ENCODE results near the gene GRIN2C.

GRIN2C gene

GRCh38 chr17:74864297-74864865 is 4.7 kb upstream of the GRIN2C start:
- DNase-seq (ENCODE audit: low read depth), result no peak

DNA sequence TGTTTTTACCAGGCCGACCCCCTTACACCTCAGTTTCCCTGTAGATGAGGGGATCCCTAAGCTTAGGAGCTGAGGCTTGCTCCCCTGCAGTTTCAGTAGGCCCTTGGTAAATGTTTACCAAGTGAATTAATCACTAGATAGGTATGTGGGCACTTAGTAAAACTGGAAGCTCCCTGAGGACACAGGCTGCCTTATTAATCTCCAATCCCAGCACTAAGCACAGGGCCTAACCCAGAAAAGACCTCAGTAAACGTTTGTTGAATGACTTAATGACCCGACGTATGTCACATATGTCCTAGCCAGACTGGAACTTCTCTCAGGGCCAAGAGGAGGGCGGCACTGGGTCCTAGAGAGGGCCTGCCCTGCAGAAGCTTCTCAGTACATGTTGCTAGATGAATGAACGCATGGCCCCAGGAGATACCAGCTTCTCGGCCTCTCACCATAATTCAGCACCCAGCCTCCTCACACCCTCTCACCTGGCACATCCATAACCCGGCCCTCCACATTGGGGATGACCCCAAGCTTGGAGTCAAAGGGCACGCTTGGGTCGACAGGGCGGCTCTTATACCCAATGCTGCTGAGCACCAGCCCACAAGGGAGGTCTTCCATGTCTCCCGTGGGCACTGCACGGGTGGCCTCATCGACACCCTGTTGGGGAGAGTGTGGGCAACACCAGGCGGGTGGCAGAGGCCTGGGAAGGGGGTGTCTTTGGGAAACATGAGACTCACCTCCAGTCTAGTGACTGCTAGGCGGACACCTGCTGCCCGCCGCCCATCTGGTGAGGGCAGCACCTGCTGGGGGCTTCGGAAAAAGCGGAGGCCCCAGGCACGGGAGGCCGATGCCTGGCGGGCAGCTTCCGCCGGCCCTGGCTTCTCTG is 4.0 kb upstream of the GRIN2C start:
- no peak for DNase-seq (ENCODE audit: low read depth)

GRCh38 chr17:74862919-74863318 is 3.2 kb upstream of the GRIN2C start:
- no peak for DNase-seq (ENCODE audit: low read depth)

GRCh38 chr17:74862108-74862901 is 2.6 kb upstream of the GRIN2C start:
- DNase-seq (ENCODE audit: low read depth), result peak; percentile 56

DNA sequence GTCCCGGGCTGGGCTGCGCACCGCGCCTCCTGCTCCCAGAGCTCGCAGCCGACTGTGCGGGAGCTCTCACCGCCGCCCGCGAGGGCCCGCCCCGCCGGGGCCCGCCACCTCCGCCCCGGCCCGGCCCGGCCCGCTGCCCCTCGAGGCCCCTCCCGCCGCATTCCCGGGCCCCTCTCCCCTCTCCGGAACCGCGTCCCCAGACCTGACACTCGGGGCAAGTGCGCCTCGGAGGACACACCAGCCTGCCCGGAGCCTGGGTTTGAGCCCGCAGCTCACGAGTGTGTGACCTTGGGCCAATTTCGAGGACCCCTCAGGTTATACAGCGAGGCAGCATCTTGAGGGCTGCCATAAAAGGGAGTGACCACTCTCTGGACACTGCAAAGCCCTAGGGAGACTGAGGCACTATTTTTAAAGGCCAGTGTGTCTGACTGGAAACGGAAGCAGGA is 2.0 kb upstream of the GRIN2C start:
- no peak for DNase-seq (ENCODE audit: low read depth)

DNA sequence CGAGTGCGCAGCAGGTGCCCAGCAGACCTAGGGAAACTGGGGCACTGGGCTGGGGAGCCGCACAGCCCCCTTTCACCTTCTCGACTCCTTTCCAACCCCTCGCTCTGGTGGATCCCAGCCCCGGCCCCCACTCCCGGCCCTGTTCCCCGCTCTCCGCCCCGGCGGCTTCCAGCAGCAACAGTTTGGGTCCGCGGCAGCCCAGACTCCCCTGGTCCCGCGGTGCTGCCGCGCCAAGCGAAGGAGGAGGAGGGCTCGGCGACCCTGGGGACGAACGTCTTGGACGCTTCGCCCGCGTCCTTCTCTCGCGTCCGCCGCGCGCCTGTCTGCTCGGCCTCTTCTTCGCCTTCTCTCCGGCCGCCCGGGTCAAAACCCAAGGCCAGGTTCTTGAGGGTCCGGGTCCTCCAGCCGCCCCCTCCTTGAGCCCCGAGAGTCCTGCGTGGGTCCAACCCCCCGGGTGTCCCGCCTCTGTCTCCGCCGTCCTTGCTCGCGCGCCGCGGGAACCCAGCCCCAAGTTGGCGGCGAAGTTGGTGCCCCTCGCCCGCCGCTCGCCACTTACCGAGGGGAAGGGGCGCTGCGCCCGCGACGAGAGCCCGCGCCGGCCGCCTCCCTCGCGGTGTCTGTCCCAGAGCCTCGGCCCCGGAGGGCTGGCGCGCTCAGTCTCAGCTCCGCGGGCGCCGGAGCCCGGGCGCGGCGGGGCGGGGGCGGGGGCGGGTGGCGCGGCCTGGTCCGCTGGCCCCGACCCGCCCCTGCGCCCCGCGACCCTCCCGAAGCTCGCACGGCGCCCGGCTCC is 1.4 kb upstream of the GRIN2C start:
- DNase-seq (ENCODE audit: low read depth), result no peak

DNA sequence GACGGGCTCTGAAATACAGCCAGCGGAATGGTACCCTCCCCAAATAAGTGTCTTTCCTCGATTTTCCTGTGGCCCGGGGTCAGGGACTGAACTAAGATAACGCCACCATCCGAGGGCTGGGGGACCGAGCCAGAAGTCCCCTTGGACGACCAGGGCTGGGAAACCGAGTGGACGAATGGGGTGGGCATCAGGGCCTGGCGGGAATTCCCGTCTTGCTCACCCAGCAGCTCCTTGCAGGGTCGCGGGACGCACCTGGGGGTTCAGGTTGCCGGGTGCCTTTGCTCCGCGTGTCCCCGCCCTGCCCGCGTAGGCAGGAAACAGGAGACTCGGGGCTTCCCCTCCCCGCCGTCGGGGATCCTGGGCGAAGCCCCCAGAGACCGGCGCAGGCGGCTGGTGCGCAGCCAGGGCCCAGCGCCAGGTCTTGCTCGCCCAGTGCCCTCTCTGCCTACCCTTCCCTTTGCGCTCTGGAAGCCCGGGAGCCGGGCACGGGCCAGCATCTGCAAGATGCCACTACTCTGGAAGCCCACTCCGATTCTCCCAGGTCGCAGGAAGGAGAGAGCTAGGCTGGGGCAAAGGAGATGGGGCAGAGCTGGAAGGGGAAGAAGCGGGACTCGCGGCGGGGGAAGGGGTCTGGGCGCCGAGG is 665 bp upstream of the GRIN2C start:
- no peak for DNase-seq (ENCODE audit: low read depth)

DNA sequence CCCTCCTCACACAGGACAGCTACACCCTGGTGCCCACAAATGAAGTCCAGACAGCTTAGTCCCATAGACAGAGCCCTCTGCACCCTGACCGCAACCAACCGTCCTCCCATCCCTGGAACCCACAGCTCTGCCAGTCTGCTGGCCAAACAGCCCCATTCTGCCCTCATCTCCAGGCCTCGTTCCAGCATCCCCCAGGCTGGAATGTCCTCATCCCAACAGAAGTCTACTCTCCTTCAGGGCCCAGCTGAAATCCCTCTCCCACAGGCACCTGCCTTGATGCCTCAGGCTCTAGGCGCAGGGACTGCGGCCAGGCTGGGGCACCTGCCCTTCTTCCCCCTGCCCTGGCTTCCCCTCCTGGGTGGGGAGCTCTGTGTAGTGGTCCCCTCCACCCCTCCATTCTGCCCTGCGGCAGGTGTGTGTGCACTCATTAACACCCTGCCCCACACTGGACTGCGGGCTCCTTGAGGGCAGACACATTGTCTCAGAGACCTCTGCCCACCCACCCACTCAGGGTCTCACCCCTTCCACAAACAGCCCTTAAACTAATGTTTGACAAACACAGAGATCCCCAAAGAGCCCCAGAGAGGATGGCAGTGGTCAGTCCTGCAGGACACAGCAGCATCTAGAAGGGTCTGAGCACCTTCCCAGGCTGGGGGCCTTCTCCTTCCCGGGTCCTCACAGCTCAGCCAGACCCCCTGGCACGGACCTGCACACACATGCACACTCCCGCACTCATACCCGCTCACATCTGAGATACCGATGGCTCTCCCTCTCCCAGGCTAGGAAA is 820 bp downstream of the GRIN2C start:
- DNase-seq (ENCODE audit: low read depth), result no peak

GRCh38 chr17:74857191-74857590 is 2.5 kb downstream of the GRIN2C start:
- DNase-seq (ENCODE audit: low read depth), result no peak

DNA sequence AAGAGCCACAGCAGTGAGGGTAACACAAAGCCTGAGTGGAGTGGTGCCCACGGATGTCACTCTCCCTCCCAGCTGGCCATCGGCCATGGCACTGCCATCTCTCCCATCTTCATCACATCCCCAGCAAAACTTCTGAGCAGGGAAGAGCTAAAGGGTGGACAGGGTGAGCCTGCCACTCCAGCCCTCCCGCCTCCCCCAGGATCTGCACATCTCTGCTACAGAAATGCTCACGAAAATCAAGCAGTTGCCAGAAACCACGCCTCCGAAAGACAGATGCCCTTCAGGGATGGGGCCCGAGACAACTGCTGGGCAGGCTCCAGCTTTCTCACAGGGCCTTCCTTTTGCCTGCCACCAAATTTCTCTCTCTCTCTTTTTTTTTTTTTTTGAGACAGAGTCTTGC is 3.6 kb downstream of the GRIN2C start:
- no peak for DNase-seq (ENCODE audit: low read depth)

DNA sequence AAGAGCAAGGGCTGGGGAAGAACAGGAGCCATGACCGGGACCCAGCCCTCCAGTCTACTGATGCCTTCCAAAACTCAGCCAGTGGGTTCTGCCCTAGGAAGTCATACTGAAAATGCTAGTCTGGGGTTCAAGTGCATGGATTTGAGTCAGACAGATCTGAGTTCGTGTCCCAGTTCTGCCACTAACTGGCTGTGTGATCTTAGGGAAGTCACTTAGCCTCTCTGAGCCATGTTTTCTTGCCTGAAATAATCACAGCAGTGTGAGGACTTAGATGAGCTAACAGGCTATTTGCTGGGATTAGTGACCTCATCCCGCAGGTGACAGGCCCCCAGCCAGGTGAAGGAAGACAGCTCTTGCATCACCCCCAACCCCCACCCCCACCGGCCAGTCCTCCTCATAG is 4.4 kb downstream of the GRIN2C start:
- no peak for DNase-seq (ENCODE audit: low read depth)

- DNase-seq (ENCODE audit: low read depth), result no peak
These were observed 4.9 kb downstream of the GRIN2C start for GRCh38 chr17:74854792-74855191.

- no peak for DNase-seq (ENCODE audit: low read depth)
These were observed 6.0 kb downstream of the GRIN2C start for GRCh38 chr17:74853669-74854068.

DNA sequence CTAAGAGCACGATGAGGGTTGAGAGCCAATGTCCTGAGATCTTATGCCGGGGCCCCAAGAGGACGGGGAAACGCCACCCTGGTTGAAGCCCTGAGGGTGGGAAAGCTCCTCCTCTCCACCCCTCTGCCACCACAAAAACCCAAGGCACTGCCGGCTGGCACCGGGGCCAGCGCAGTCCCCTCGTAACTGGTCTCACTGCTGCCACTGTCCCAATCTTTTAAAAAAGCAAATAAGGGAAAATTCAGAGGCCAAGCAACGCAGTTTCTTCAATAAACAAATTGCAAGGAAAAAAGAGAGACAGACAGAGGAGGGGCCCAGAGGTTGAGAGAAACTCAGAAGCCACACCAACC is 6.7 kb downstream of the GRIN2C start:
- DNase-seq (ENCODE audit: low read depth), result no peak

GRCh38 chr17:74852237-74853047 is 7.2 kb downstream of the GRIN2C start:
- no peak for DNase-seq (ENCODE audit: low read depth)

- DNase-seq (ENCODE audit: low read depth), result no peak
These were observed 8.0 kb downstream of the GRIN2C start for GRCh38 chr17:74851612-74852236.

- no peak for DNase-seq (ENCODE audit: low read depth)
These were observed 8.8 kb downstream of the GRIN2C start for GRCh38 chr17:74850914-74851313.

- no peak for DNase-seq (ENCODE audit: low read depth)
These were observed 9.4 kb downstream of the GRIN2C start for GRCh38 chr17:74850310-74850709.

GRCh38 chr17:74848656-74849399 is 10.9 kb downstream of the GRIN2C start:
- no peak for DNase-seq (ENCODE audit: low read depth)
